Measurements from ENCODE around the gene GLIS1.

The GLIS1 gene

DNA sequence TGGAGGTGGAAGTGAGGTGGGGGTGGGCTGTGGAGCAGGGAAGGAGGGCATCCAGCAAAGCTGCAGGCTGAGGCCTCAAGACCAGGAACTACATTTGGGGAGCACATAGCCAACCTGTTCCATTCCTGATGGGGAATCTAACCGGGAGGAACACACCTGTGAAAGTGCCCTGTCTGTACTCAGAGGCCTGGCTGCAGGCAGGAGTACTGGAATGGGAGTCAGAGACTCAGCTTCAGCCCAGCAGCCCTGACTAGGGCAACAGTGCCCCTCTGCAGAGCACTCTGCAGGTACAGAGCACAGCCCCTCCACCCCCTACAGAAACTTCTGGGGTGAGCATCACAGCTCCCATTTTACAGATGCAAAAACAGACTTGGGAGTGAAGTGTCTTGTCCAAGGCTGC lies 153.4 kb downstream of the GLIS1 start:
- no peak for DNase-seq
- peaks cover 9% of the 10 kb centered on the region for H3K36me3 ChIP-seq (replicated peaks)
- H3K27ac ChIP-seq = no peak overlapping the region
- H3K4me3 ChIP-seq (ENCODE audit: low read depth, low read length) = no peak overlapping the region
- H3K27me3 ChIP-seq (replicated peaks) = no peaks in the 10 kb centered on the region
- TF ChIP-seq CTCF (IDR thresholded peaks at IDR 0.05; ENCODE audit: low read depth, low read length, missing control alignments) = no peak
- in situ Hi-C loops (cut with HindIII; ENCODE audit: low pct_ligation_motif_present, low sequenced_read_pairs) = no loop called here

GRCh38 chr1:53585129-53585528 lies 153.8 kb downstream of the GLIS1 start:
- H3K27me3 ChIP-seq (replicated peaks) = no peaks in the 10 kb centered on the region
- H3K27ac ChIP-seq = no peak overlapping the region
- H3K4me3 ChIP-seq (ENCODE audit: low read depth, low read length) = no peak overlapping the region
- peak; percentile 78 for DNase-seq
- peaks cover 5% of the 10 kb centered on the region for H3K36me3 ChIP-seq (replicated peaks)
- no peak for TF ChIP-seq CTCF (IDR thresholded peaks at IDR 0.05; ENCODE audit: low read depth, low read length, missing control alignments)
- in situ Hi-C loops (cut with HindIII; ENCODE audit: low pct_ligation_motif_present, low sequenced_read_pairs) = no loop called here

GRCh38 chr1:53584777-53585107 lies 154.2 kb downstream of the GLIS1 start:
- H3K36me3 ChIP-seq (replicated peaks) = peaks cover 2% of the 10 kb centered on the region
- H3K27ac ChIP-seq = no peak overlapping the region
- no peak for TF ChIP-seq CTCF (IDR thresholded peaks at IDR 0.05; ENCODE audit: low read depth, low read length, missing control alignments)
- in situ Hi-C loops (cut with HindIII; ENCODE audit: low pct_ligation_motif_present, low sequenced_read_pairs) = no loop called here
- DNase-seq = no peak
- H3K27me3 ChIP-seq (replicated peaks) = no peaks in the 10 kb centered on the region
- no peak overlapping the region for H3K4me3 ChIP-seq (ENCODE audit: low read depth, low read length)

GRCh38 chr1:53583868-53584776 lies 154.8 kb downstream of the GLIS1 start:
- H3K4me3 ChIP-seq (ENCODE audit: low read depth, low read length) = no peak overlapping the region
- in situ Hi-C loops (cut with HindIII; ENCODE audit: low pct_ligation_motif_present, low sequenced_read_pairs) = no loop called here
- TF ChIP-seq CTCF (IDR thresholded peaks at IDR 0.05; ENCODE audit: low read depth, low read length, missing control alignments) = no peak

DNA sequence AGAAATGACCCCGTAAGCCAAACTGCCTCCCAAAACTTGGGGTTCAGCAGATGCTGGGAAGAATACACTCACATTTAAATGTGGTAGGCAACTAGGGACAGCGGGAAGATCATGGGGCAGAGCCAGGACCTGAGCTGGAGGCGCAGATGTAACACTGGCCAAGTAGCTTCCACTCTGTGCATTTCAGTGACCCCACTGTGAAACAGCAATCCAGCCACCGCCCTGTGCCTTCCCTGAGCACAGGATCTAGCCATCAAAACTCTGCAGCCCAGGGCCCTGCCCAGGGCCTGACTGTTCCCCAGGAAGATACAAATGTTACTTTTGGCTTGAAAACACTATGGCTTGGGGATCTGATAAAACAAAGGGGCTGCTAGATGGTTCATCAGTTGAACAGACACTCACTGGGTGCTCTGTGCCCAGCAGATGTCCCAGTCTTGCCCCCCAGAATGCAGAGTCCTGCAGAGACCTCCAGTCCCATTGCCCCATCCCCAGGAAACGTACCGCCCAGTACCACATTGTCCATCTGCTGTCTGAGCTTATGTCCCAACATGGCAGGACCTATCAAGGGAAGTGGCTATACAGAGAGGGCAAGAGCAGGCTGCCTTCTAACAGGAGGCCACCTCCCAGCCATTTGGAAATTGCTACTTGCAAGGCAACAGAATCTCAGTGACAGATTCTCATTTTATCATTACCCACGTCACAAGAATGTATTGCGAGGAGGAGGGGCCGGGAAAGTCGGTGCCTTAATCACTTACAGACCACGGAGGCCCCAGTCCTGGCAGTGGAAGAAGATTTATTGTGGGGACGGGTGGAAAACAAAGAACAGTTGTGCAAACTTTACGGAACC lies 155.7 kb downstream of the GLIS1 start:
- in situ Hi-C loops (cut with HindIII; ENCODE audit: low pct_ligation_motif_present, low sequenced_read_pairs) = no loop called here
- H3K36me3 ChIP-seq (replicated peaks) = no peaks in the 10 kb centered on the region
- no peaks in the 10 kb centered on the region for H3K27me3 ChIP-seq (replicated peaks)
- no peak overlapping the region for H3K4me3 ChIP-seq (ENCODE audit: low read depth, low read length)
- no peak for DNase-seq
- no peak overlapping the region for H3K27ac ChIP-seq
- no peak for TF ChIP-seq CTCF (IDR thresholded peaks at IDR 0.05; ENCODE audit: low read depth, low read length, missing control alignments)

More at GRCh38 chr1:53583868-53584776, 154.8 kb downstream of the GLIS1 start:
- no peak for DNase-seq
- Histone ChIP-seq H3K27me3 (replicated peaks) (no peaks in the 10 kb centered on the region), H3K36me3 (replicated peaks) (peaks cover 2% of the 10 kb centered on the region), H3K27ac (no peak overlapping the region)
